LNCaP clone FGC (cell line): ENCODE measurements around the gene CDR2.

Experiments
- DNase-seq: peaks from one replicate; pipeline ENCODE4 v3.0.0-alpha.2; 2011; ENCODE audit warnings: low read depth
- H3K4me3 ChIP-seq: 2 replicates; pipeline ENCODE4 v1.5.1; 2011; ENCODE audit warnings: mild to moderate bottlenecking, low read depth, low read length, control low read depth
- TF ChIP-seq, protein P1 (sequence below): IDR thresholded peaks from 2 replicates; pipeline ENCODE4 v1.5.1; 2012; ENCODE audit warnings: mild to moderate bottlenecking; ENCODE audit not compliant: control insufficient read depth, insufficient read depth; ENCODE audit errors: extremely low read depth

Gene CDR2

DNA sequence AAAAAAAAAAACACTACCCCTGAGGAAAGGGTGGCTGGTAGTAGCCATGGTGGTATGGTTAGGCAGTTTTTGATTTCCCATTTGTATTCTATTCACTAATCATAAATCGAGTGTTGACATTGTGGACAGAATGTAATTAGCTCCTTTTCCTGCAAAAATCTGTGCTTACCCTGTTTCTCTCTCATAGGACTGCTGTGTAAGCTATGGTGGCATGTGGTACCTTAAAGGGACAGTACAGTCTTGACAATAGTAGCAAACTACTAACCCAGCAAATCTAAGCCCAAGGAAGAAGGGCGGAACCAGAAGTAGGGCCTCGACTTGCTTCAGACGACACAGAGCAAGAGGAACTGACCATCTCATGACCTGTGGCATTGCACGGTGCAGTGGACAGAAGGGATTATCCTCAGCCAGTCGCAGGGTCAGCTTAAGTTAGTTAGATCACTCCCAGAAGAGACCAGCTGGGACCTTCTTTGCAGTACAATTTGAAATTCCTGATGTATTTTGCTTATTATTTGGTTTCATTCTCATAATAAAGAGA is 40.9 kb downstream of the CDR2 start:
- no peak overlapping the region for H3K4me3 ChIP-seq
- TF ChIP-seq, protein P1, sequence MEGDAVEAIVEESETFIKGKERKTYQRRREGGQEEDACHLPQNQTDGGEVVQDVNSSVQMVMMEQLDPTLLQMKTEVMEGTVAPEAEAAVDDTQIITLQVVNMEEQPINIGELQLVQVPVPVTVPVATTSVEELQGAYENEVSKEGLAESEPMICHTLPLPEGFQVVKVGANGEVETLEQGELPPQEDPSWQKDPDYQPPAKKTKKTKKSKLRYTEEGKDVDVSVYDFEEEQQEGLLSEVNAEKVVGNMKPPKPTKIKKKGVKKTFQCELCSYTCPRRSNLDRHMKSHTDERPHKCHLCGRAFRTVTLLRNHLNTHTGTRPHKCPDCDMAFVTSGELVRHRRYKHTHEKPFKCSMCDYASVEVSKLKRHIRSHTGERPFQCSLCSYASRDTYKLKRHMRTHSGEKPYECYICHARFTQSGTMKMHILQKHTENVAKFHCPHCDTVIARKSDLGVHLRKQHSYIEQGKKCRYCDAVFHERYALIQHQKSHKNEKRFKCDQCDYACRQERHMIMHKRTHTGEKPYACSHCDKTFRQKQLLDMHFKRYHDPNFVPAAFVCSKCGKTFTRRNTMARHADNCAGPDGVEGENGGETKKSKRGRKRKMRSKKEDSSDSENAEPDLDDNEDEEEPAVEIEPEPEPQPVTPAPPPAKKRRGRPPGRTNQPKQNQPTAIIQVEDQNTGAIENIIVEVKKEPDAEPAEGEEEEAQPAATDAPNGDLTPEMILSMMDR, result no peak
- no peak for DNase-seq

DNA sequence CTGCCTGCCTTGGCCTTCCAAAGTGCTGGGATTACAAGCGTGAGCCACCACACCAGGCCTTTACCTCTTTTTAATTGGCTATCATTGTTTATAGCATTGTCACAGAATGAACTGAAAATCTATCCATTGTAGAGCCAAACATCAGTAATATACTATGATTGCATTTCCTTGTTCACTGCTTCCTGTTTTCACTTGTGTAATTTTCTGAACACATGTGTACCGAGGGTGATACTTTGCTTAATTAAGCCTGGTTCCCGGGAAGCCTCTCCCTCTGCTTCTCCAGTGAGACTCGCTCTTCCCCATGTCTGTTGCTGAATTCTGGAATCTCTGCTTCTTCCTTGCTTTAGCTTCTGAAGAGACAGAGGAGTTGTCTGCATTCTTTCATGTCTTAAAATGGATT is 44.1 kb downstream of the CDR2 start:
- TF ChIP-seq, protein P1, result no peak
- DNase-seq, result no peak
- H3K4me3 ChIP-seq, result no peak overlapping the region

- DNase-seq, result no peak
- H3K4me3 ChIP-seq, result no peak overlapping the region
- TF ChIP-seq, protein P1, result no peak
Measured at GRCh38 chr16:22329199-22329695, 45.2 kb downstream of the CDR2 start.

- H3K4me3 ChIP-seq, result no peak overlapping the region
- no peak for DNase-seq
- TF ChIP-seq, protein P1, result no peak
Measured at GRCh38 chr16:22328081-22328725, 46.2 kb downstream of the CDR2 start.

DNA sequence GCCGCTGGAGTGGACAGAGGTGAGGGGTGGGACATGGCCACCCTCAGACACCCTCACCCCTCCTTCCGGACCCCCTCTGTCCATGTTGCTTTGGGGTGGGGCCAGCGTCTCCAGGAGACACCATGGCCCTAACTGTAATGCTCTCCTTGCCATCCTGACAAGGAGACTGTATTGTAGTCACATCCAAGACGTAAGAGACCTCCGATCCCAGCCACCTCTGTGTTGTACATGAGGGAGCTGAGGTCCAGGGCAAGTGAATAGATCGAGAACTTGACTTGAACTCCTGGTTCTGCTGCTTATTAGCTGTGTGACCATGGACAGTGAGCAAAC is 47.0 kb downstream of the CDR2 start:
- DNase-seq, result no peak
- H3K4me3 ChIP-seq, result no peak overlapping the region
- TF ChIP-seq, protein P1, result no peak

GRCh38 chr16:22326771-22327445 is 47.5 kb downstream of the CDR2 start:
- TF ChIP-seq, protein P1, result no peak
- DNase-seq, result no peak

More at GRCh38 chr16:22326771-22327445, 47.5 kb downstream of the CDR2 start:
- H3K4me3 ChIP-seq, result no peak overlapping the region
